ENCODE data around the gene SPEF2.

The SPEF2 gene

DNA sequence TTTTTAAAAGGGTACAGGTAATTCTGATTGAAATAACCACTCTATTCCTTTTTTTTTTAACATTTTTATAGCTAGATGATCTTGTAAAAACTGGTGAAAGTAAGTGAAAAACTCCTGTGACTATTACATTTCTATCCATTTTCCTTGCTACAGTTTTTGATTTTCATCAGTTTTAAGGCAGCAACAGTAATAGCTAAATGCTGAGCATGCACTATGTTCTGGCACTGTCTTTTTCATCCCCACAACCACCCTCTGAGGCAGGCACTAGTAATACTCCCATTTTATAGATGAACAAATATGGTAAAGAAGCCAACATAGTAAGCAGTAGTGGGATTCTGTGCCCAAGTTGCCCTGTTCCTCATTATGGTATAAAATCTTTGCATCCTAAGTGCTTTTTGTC, 126.0 kb downstream of the SPEF2 start:
- no peak overlapping the region for H3K4me3 ChIP-seq (ENCODE audit: low read depth, low read length)
- TF ChIP-seq CTCF (IDR thresholded peaks at IDR 0.05; ENCODE audit: low read depth, low read length): no peak

DNA sequence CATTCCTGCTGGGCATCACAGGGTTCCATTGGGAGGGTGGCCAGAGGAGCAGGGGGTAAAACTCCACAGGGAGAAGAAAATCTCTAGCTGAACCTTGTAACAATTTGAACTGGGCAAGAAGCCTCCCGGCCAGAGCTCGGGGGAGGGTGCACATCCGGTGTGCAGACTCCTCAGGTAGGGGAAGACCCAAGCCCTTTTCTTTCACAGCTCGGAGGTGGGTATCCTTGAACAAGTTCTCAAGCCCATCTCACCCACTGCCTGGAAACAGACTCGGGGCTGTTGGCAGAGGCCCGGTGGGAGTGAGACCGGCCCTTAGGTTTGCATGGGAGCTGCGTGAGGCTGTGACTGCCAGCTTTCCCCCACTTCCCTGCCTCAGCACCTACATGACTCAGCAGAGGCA, 127.5 kb downstream of the SPEF2 start:
- no peak for TF ChIP-seq CTCF (IDR thresholded peaks at IDR 0.05; ENCODE audit: low read depth, low read length)
- H3K4me3 ChIP-seq (ENCODE audit: low read depth, low read length): no peak overlapping the region

DNA sequence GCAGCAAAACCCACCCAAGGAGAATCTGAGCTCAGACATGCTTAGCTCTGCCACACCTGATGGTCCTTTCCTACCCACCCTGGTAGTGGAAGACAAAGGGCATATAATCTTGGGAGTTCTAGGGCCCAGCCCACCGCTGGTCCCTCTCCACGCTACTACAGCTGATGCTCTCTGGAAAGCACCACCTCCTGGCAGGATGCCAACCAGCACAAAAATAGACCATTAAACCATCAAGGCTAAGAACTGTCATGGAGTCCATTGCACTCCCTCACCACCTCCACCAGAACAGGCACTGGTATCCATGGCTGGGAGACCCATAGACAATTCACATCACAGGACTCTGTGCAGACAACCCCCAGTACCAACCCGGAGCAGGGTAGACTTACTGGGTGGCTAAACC, 128.0 kb downstream of the SPEF2 start:
- TF ChIP-seq CTCF (IDR thresholded peaks at IDR 0.05; ENCODE audit: low read depth, low read length): no peak
- H3K4me3 ChIP-seq (ENCODE audit: low read depth, low read length): no peak overlapping the region

GRCh38 chr5:35752012-35752411, 134.3 kb downstream of the SPEF2 start:
- TF ChIP-seq CTCF (IDR thresholded peaks at IDR 0.05; ENCODE audit: low read depth, low read length): no peak
- no peak overlapping the region for H3K4me3 ChIP-seq (ENCODE audit: low read depth, low read length)

DNA sequence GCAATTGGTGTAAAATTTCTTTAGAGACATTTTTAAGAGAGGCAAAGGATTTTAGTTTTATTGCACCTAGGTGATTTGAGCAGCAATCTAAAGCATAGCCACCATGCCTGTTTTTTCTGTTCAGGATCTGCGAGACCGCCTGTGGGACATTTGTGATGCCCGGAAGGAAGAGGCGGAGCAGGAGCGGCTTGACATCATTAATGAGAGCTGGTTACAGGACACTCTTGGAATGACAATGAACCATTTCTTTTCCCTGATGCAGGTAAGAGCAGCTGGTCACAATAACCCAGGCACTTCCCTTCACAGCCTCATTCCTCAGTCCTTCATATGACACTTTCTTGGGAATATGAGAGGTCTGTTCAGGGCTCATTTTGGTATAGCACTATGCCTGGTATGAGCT, 135.8 kb downstream of the SPEF2 start:
- TF ChIP-seq CTCF (IDR thresholded peaks at IDR 0.05; ENCODE audit: low read depth, low read length): no peak
- no peak overlapping the region for H3K4me3 ChIP-seq (ENCODE audit: low read depth, low read length)

GRCh38 chr5:35754481-35754880, 136.8 kb downstream of the SPEF2 start:
- TF ChIP-seq CTCF (IDR thresholded peaks at IDR 0.05; ENCODE audit: low read depth, low read length): no peak
- no peak overlapping the region for H3K4me3 ChIP-seq (ENCODE audit: low read depth, low read length)

- no peak for TF ChIP-seq CTCF (IDR thresholded peaks at IDR 0.05; ENCODE audit: low read depth, low read length)
- H3K4me3 ChIP-seq (ENCODE audit: low read depth, low read length): no peak overlapping the region
Measured at GRCh38 chr5:35755966-35756365, 138.3 kb downstream of the SPEF2 start.
